Measurements from ENCODE around the gene PIM2. TPM values are rescaled to one million over a fixed set of nuclear protein-coding genes. Genes with fewer than 3 reads are reported as not detected.

The PIM2 gene
- total RNA-seq, 1 experiment from 2014 or later: 4.4 TPM

- no peak overlapping the region for H2AFZ ChIP-seq
- H3K27me3 ChIP-seq (ENCODE audit: insufficient read depth, low read depth): no peaks in the 10 kb centered on the region
- intact Hi-C loops (cut with micrococcal nuclease; ENCODE audit: unreplicated experiment): no loop called here
- no peaks in the 10 kb centered on the region for H3K4me1 ChIP-seq (replicated peaks; ENCODE audit: insufficient read depth)
- ChIA-PET CTCF (no interaction called here), POLR2A (ENCODE audit: unreplicated experiment) (no interaction called here)
- no peaks in the 10 kb centered on the region for H3K36me3 ChIP-seq (ENCODE audit: low read depth)
- H3K79me2 ChIP-seq (ENCODE audit: low read depth): peaks cover 18% of the 10 kb centered on the region
- no peaks in the 10 kb centered on the region for H4K20me1 ChIP-seq (ENCODE audit: insufficient read depth)
- no peak for DNase-seq
- no peak overlapping the region for H3K27ac ChIP-seq
- H3K4me2 ChIP-seq: no peak overlapping the region
- no peak overlapping the region for H3K4me3 ChIP-seq
- no peaks in the 10 kb centered on the region for H3K9me3 ChIP-seq (ENCODE audit: insufficient read depth, low read depth)
- no peaks in the 10 kb centered on the region for H3F3A ChIP-seq (ENCODE audit: insufficient read depth, low read depth)
- H3K9me2 ChIP-seq (ENCODE audit: insufficient read depth): no peaks in the 10 kb centered on the region
- no TSS peak for BruUV-seq (replicated peaks)
- no peak for TF ChIP-seq CTCF (conservative IDR thresholded peaks at IDR 0.05)
- no peak for TF ChIP-seq EZH2 (IDR thresholded peaks at IDR 0.05; ENCODE audit: low read depth)
Measured at GRCh38 chrX:48901069-48901468, 17.8 kb downstream of the PIM2 start.

GRCh38 chrX:48899078-48899410 is 19.8 kb downstream of the PIM2 start:
- no TSS peak for BruUV-seq (replicated peaks)
- Histone ChIP-seq H3K4me1 (replicated peaks; ENCODE audit: insufficient read depth) (no peaks in the 10 kb centered on the region), H3K27me3 (ENCODE audit: insufficient read depth, low read depth) (no peaks in the 10 kb centered on the region), H3K36me3 (ENCODE audit: low read depth) (no peaks in the 10 kb centered on the region), H3K79me2 (ENCODE audit: low read depth) (peaks cover 18% of the 10 kb centered on the region), H3K27ac (no peak overlapping the region), H3K4me3 (peak overlapping the region; percentile 59; the same call in 1 of the 2 replicates), H3K4me2 (peak overlapping the region; percentile 70), H3K9me2 (ENCODE audit: insufficient read depth) (no peaks in the 10 kb centered on the region), H3K9me3 (ENCODE audit: insufficient read depth, low read depth) (no peaks in the 10 kb centered on the region), H4K20me1 (ENCODE audit: insufficient read depth) (no peaks in the 10 kb centered on the region), H3F3A (ENCODE audit: insufficient read depth, low read depth) (no peaks in the 10 kb centered on the region), H2AFZ (no peak overlapping the region)
- intact Hi-C loops (cut with micrococcal nuclease; ENCODE audit: unreplicated experiment): loop anchor here (5.0 kb wide), 1 partner anchor 97 kb away; the partner anchor contains the start of gene HDAC6
- TF ChIP-seq EZH2 (IDR thresholded peaks at IDR 0.05; ENCODE audit: low read depth): no peak
- TF ChIP-seq CTCF (conservative IDR thresholded peaks at IDR 0.05): no peak
- no peak for DNase-seq
- CTCF ChIA-PET: no interaction called here
- POLR2A ChIA-PET (ENCODE audit: unreplicated experiment): no interaction called here

- no peaks in the 10 kb centered on the region for H3K9me3 ChIP-seq (ENCODE audit: insufficient read depth, low read depth)
- BruUV-seq (replicated peaks): TSS peak; percentile 69
- peak within 1 kb of the TSS; percentile 84 for H3K27ac ChIP-seq
- no peaks in the 10 kb centered on the region for H3K36me3 ChIP-seq (ENCODE audit: low read depth)
- peak within 1 kb of the TSS; percentile 72; the same call in 1 of the 2 replicates for H2AFZ ChIP-seq
- no peaks in the 10 kb centered on the region for H3K27me3 ChIP-seq (ENCODE audit: insufficient read depth, low read depth)
- intact Hi-C loops (cut with micrococcal nuclease; ENCODE audit: unreplicated experiment): loop anchor here (1.0 to 5.0 kb wide), 2 partner anchors 95 to 136 kb away; partner anchors contain the start of genes GLOD5 and HDAC6
- POLR2A ChIA-PET (ENCODE audit: unreplicated experiment): interaction anchor here (0.6 to 0.7 kb wide), 4 partner anchors 93 to 175 kb away, joined by 3 to 9 read pairs (median 4); no protein-coding TSS in a partner anchor
- no peaks in the 10 kb centered on the region for H3F3A ChIP-seq (ENCODE audit: insufficient read depth, low read depth)
- H3K4me1 ChIP-seq (replicated peaks; ENCODE audit: insufficient read depth): no peaks in the 10 kb centered on the region
- no peaks in the 10 kb centered on the region for H3K9me2 ChIP-seq (ENCODE audit: insufficient read depth)
- no peaks in the 10 kb centered on the region for H4K20me1 ChIP-seq (ENCODE audit: insufficient read depth)
- TF ChIP-seq EZH2 (IDR thresholded peaks at IDR 0.05; ENCODE audit: low read depth): no peak
- TF ChIP-seq CTCF (conservative IDR thresholded peaks at IDR 0.05): no peak
- peak; percentile 77 to 86 for DNase-seq
- H3K79me2 ChIP-seq (ENCODE audit: low read depth): peaks cover 18% of the 10 kb centered on the region
- CTCF ChIA-PET: interaction anchor here (0.6 kb wide), 1 partner anchor 30 kb away, joined by 3 read pairs; no protein-coding TSS in a partner anchor
- peak within 1 kb of the TSS; percentile 59 for H3K4me3 ChIP-seq
- H3K4me2 ChIP-seq: peak within 1 kb of the TSS; percentile 70
Measured at GRCh38 chrX:48897625-48898306, 21.1 kb downstream of the PIM2 start, which contains the start of the genes PQBP1 and TIMM17B. TSS of gene PQBP1 (plus strand) at chrX:48897930. CDS start at chrX:48898510, 580 bp downstream. TSS of gene TIMM17B (minus strand) at chrX:48897768. CDS start at chrX:48897749, 19 bp downstream.
